Erythroblast (primary cell): ENCODE measurements around the gene PITHD1.

Source experiments
- GATA1 ChIP-seq: IDR thresholded peaks from 2 replicates; pipeline ENCODE4 v1.6.1; 2011; ENCODE audit warnings: low read depth, mild to moderate bottlenecking, control low read depth, low read length, moderate library complexity
- POLR2A ChIP-seq: IDR thresholded peaks from 2 replicates; pipeline ENCODE4 v1.6.1; 2011; ENCODE audit warnings: mild to moderate bottlenecking, low read length

DNA sequence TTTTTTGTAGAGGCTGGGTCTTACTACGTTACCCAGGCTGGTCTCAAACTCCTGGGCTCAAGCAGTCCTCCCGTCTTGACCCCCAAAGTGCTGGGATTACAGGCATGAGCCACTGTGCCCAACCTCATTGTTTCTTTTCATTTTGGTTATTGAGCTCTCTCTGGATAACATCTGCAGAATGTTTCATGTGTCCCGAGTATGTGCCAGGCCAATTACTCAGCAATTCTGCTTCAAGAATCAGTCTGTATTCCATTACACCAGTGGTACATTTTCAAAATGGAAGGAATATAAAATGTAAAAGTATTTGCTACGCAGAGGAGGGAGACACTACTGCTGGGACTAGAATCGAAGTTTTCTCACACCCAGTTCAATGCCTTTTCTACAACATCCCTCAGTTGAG lies 36.6 kb upstream of the PITHD1 start:
- TF ChIP-seq POLR2A, result peak; percentile 15
- TF ChIP-seq GATA1, result no peak
